GM12872 (cell line): ENCODE data around the gene SLC9A9.

Source experiments
- TF ChIP-seq, protein P1 (sequence below): IDR thresholded peaks from 3 replicates; pipeline ENCODE4 v1.5.1; 2011; ENCODE audit warnings: low read depth, mild to moderate bottlenecking, low read length, moderate library complexity; ENCODE audit not compliant: insufficient read depth

The SLC9A9 gene

DNA sequence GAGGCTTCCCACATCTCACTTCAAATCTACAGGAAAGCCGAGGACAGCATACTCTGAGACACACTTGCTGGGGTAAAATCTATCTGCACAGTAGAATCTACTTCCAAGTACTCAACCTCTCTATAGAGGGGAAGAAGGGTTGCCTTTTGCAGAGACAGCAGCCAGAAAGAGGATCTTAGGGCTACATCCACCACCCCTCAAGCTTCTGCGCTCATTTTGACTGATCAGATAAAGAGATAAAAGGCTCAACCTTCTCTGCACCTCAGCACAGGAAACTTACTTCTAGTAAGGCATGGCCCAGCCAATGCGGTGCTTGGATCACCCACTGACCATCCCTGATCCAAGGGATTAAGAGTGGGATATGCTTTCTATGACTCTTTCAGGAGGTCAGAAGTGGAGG is 6.9 kb upstream of the SLC9A9 start:
- TF ChIP-seq, protein P1, sequence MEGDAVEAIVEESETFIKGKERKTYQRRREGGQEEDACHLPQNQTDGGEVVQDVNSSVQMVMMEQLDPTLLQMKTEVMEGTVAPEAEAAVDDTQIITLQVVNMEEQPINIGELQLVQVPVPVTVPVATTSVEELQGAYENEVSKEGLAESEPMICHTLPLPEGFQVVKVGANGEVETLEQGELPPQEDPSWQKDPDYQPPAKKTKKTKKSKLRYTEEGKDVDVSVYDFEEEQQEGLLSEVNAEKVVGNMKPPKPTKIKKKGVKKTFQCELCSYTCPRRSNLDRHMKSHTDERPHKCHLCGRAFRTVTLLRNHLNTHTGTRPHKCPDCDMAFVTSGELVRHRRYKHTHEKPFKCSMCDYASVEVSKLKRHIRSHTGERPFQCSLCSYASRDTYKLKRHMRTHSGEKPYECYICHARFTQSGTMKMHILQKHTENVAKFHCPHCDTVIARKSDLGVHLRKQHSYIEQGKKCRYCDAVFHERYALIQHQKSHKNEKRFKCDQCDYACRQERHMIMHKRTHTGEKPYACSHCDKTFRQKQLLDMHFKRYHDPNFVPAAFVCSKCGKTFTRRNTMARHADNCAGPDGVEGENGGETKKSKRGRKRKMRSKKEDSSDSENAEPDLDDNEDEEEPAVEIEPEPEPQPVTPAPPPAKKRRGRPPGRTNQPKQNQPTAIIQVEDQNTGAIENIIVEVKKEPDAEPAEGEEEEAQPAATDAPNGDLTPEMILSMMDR, result no peak

DNA sequence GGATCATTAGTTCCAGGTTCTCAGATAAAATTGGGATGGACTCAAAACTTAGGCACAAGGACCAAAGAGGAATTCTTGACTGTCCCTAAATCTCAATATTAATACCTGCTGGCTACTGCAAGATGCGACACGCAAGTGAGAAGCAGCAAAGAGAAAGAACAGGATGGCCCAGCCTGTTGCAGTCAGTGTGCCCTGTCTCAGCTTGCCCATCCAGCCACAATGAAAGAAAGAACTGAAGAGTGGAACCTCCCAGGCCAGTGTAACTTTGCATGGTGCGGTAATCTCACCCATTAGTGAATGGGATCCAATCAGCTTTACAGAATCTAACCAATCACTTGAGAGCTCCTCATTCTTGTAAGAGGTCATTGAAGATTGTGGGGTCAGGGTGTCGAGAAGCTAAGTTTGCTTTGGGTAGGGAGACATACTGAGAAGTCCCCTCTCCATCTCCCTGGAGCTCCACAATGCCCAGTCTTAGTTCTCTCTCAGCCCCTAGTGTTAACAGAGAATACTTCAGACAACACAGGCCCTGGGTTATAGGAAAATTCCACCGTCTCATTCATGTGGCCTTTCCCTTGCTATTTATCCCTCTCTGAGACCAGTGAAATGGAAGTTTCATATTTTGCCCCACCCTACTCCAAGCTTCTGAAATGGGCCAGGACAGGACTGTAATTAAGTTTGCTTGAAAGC is 3.2 kb upstream of the SLC9A9 start:
- TF ChIP-seq, protein P1, result peak; percentile 21; the same call in 1 of the 3 replicates

DNA sequence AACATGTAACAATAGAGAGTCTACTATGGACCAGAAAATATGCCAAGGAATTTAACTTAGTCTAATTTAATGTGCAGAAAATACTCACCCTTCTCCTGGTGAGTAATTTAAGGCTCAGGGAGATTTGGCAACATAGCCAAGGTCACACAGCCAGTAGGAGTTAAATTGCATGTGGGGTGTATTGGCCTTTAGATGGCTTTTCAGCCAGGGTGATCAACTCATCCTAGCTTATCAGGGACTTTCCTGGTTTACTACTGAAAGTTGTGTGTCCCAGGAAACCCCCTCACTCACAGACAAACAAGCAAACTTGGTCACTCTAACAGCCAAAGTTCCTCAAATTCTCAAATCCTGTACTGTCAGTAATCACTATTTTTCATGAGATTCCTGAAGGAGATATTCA is 2.6 kb upstream of the SLC9A9 start:
- TF ChIP-seq, protein P1, result no peak

DNA sequence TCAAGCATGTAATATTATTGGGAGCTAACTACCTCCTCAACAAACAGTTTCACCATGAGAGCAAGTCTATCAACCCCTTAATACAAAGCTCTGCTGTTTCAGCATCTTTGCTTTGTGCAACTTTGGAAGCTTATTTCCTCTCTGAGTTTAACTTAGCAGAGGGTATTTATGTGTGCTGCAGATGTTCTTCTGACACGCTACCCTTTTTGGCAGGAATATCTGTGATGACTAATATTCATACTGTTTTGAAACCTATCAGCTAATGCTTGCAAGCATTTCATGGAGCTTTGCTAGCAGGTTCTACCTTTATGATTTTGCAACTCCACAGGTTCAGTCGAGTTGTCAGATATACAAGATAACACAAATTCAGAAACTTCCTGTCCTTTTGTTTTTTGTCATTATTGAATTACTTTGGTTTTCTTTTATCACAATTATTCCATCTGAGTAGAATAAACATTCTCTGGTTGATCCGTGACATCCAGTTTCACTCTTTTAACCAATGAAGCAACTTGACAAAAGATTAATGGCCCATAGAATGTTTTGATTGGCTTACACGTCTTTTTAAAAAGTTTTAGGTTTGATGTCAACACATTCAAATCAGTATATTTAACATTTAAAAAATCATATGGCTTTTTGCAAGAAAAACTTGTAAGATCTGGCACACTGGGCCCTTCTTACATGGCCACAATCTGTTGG is 1.7 kb upstream of the SLC9A9 start:
- TF ChIP-seq, protein P1, result no peak

DNA sequence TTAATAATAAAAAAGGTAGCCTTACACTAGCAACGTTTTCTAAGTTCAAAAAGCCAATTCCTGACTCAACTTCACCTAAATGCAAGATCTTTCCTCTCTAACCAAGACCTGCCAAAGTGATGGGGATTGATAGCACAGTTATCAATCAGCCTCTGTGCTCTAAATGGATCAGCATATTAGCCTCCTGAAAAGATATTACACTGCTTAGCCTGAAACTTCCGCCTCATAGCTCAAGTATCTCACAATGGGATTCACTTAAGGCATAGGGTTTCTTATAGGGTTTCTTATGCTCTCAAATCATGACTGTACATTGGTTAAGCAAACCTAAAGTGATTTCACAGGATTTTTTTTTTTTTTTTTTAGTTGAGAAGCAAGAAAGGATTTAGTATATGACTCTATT is 436 bp upstream of the SLC9A9 start:
- TF ChIP-seq, protein P1, result no peak

DNA sequence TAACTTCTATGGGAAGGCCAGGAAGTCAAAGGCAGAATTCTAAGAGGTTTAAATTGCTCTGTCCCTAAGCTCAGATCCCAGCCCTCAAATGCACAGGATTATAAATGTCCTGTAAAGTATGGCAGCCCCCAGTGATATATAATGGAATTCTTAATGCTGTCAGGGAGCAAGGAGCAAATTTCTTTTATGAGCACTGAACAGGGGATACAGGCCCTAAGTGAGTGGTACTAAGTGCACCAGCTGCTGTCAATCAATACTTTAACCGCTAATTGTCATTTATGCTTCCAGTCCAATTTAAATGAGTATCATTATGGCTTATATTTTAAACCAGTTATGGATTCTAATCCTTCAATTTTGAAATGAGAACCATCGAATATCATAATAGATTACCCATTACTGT is 4.7 kb downstream of the SLC9A9 start:
- TF ChIP-seq, protein P1, result no peak

DNA sequence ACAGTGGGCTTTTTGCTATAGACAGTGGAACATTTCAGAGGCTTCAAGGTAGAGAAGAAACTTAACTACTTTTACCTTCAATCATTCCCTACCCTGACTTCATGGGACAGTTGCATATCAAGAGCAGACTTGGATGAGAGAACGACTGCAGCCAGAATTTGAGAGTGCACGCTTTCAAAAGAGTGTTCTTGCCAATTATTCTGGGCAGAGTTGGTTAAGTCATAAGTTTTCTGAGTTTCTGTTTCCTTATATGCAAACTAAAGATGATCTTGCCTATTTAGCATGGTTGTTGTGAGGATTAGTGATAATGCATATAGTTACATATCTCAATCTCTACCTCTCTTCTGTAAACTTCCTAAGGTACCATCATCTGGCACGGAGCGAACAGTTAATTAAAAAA is 7.6 kb downstream of the SLC9A9 start:
- TF ChIP-seq, protein P1, result no peak
